ENCODE measurements around the gene PRXL2C.
"Not testable (repeated sequence)": the region's sequence is repeated elsewhere in the genome, so short reads cannot be mapped to it uniquely, and the experiment has no call there.

Gene PRXL2C

GRCh38 chr9:96655198-96655851, at the start of gene PRXL2C:
PRXL2C (minus strand) TSS chr9:96655317; CDS start chr9:96655281, 36 bp downstream.
- DNase-seq, result peak; percentile 44

- DNase-seq, result not testable (repeated sequence)
Measured at GRCh38 chr9:96700721-96701375, 45.7 kb upstream of the PRXL2C start.

- DNase-seq, result no peak
Measured at GRCh38 chr9:96691326-96691725, 36.2 kb upstream of the PRXL2C start.

- DNase-seq, result no peak
Measured at GRCh38 chr9:96688745-96689464, 33.8 kb upstream of the PRXL2C start.

GRCh38 chr9:96688187-96688586, 33.1 kb upstream of the PRXL2C start:
- no peak for DNase-seq

GRCh38 chr9:96686638-96687335, 31.7 kb upstream of the PRXL2C start:
- no peak for DNase-seq

- DNase-seq, result no peak
Measured at GRCh38 chr9:96680812-96681499, 25.8 kb upstream of the PRXL2C start.

- no peak for DNase-seq
Measured at GRCh38 chr9:96674906-96675538, 19.9 kb upstream of the PRXL2C start.

- not testable (repeated sequence) for DNase-seq
Measured at GRCh38 chr9:96673786-96674185, 18.7 kb upstream of the PRXL2C start.

- DNase-seq, result no peak
Measured at GRCh38 chr9:96668868-96669534, 13.9 kb upstream of the PRXL2C start.

GRCh38 chr9:96667363-96667728, 12.2 kb upstream of the PRXL2C start:
- DNase-seq, result no peak

- DNase-seq, result peak; percentile 29
Measured at GRCh38 chr9:96666653-96667362, 11.7 kb upstream of the PRXL2C start.

- DNase-seq, result no peak
Measured at GRCh38 chr9:96665789-96666188, 10.7 kb upstream of the PRXL2C start.

GRCh38 chr9:96663506-96664120, 8.5 kb upstream of the PRXL2C start:
- DNase-seq, result no peak

- no peak for DNase-seq
Measured at GRCh38 chr9:96661711-96662110, 6.6 kb upstream of the PRXL2C start.

- DNase-seq, result no peak
Measured at GRCh38 chr9:96660692-96661248, 5.7 kb upstream of the PRXL2C start.

GRCh38 chr9:96654450-96655197, 493 bp downstream of the PRXL2C start:
- DNase-seq, result peak; percentile 75

- no peak for DNase-seq
Measured at GRCh38 chr9:96651626-96652025, 3.5 kb downstream of the PRXL2C start.

- no peak for DNase-seq
Measured at GRCh38 chr9:96649620-96650324, 5.3 kb downstream of the PRXL2C start.
